ENCODE data around the gene CHST8.

- TF ChIP-seq CTCF (conservative IDR thresholded peaks at IDR 0.05; ENCODE audit: low read depth, low read length) (no peak), EZH2 (IDR thresholded peaks at IDR 0.05; ENCODE audit: borderline replicate concordance, low read depth, low read length, poor library complexity, severe bottlenecking) (no peak)
Measured at GRCh38 chr19:33779849-33780248, 158.1 kb downstream of the CHST8 start.

All from A673 (cell line).